DMS153 treated with DMSO at 0.1 percent for 48 hours (cell line): ENCODE results near the gene ZFP1.
"Not testable (repeated sequence)": the region's sequence is repeated elsewhere in the genome, so short reads cannot be mapped to it uniquely, and the experiment has no call there.

Experiments
- DNase-seq: peaks from one replicate; lab custom pipeline; 2025; ENCODE audit not compliant: unreplicated experiment; lab: John Stamatoyannopoulos, UW

ZFP1 gene

GRCh38 chr16:75203096-75203495 lies 54.8 kb downstream of the ZFP1 start:
- no peak for DNase-seq

- no peak for DNase-seq
These were observed 55.5 kb downstream of the ZFP1 start for GRCh38 chr16:75203667-75204409.

GRCh38 chr16:75204410-75204758 lies 56.1 kb downstream of the ZFP1 start:
- no peak for DNase-seq

GRCh38 chr16:75204905-75205304 lies 56.6 kb downstream of the ZFP1 start:
- DNase-seq, result not testable (repeated sequence)

- not testable (repeated sequence) for DNase-seq
These were observed 57.1 kb downstream of the ZFP1 start for GRCh38 chr16:75205438-75205837.

GRCh38 chr16:75205961-75206748 lies 57.8 kb downstream of the ZFP1 start:
- DNase-seq, result not testable (repeated sequence)

GRCh38 chr16:75206749-75207451 lies 58.6 kb downstream of the ZFP1 start, which contains the start of gene CTRB2:
Gene CTRB2, minus strand, starts transcription at chr16:75207161. Its CDS starts 20 bp downstream, at chr16:75207141.
- no peak for DNase-seq

GRCh38 chr16:75207831-75208230 lies 59.5 kb downstream of the ZFP1 start:
- no peak for DNase-seq

- no peak for DNase-seq
These were observed 60.0 kb downstream of the ZFP1 start for GRCh38 chr16:75208242-75208825.

GRCh38 chr16:75208861-75209505 lies 60.7 kb downstream of the ZFP1 start:
- DNase-seq, result no peak

- DNase-seq, result not testable (repeated sequence)
These were observed 61.2 kb downstream of the ZFP1 start for GRCh38 chr16:75209514-75209913.

GRCh38 chr16:75209944-75210343 lies 61.6 kb downstream of the ZFP1 start:
- DNase-seq, result no peak

- DNase-seq, result not testable (repeated sequence)
These were observed 63.0 kb downstream of the ZFP1 start for GRCh38 chr16:75211286-75211685.

GRCh38 chr16:75216127-75216526 lies 67.8 kb downstream of the ZFP1 start:
- no peak for DNase-seq

- DNase-seq, result no peak
These were observed 68.3 kb downstream of the ZFP1 start for GRCh38 chr16:75216576-75216975.

- no peak for DNase-seq
These were observed 69.1 kb downstream of the ZFP1 start for GRCh38 chr16:75217389-75217851.

- DNase-seq, result no peak
These were observed 70.1 kb downstream of the ZFP1 start, which contains the start of gene CTRB1 for GRCh38 chr16:75218256-75219076. Gene CTRB1, plus strand, starts transcription at chr16:75218988. Its CDS starts 20 bp downstream, at chr16:75219008.

GRCh38 chr16:75219088-75219487 lies 70.8 kb downstream of the ZFP1 start:
- no peak for DNase-seq

GRCh38 chr16:75219838-75220237 lies 71.5 kb downstream of the ZFP1 start:
- no peak for DNase-seq
